ENCODE results near the gene KCNJ10. TPM values are rescaled to one million over a fixed set of nuclear protein-coding genes. Genes with fewer than 3 reads are reported as not detected.

The KCNJ10 gene
- total RNA-seq, 1 experiment from 2014 or later, result 0.68 TPM

DNA sequence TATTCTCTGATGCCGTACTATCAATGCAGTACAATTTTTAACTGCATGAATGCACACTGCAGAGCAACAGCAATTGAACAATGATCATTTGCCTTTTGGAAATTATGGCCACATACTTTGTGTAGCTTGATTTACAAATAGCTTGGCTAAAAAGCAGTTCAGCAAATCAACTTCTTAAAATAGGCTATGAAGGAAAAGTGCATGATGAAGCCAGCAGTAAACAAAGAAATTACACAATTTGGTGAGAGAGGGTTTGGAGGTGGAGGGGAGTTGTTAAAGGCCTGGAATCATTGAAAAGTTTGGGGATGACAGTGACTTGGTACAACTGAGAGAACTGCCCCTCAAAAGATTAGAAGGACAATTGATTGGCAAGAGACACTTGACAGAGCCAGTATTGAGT, 44.6 kb downstream of the KCNJ10 start:
- no peaks in the 10 kb centered on the region for H3K9me3 Mint-ChIP-seq (ENCODE audit: unreplicated experiment)
- H3K27me3 Mint-ChIP-seq (ENCODE audit: insufficient read depth, unreplicated experiment), result peaks cover 10% of the 10 kb centered on the region
- Histone ChIP-seq H3K36me3 (ENCODE audit: control insufficient read depth, insufficient read depth, low read length) (no peaks in the 10 kb centered on the region), H3K4me1 (peaks cover 3% of the 10 kb centered on the region), H3K27me3 (replicated peaks; ENCODE audit: control insufficient read depth, insufficient read depth, low read length) (no peaks in the 10 kb centered on the region), H3K4me3 (ENCODE audit: low read depth, low read length) (no peak overlapping the region), H3K9me3 (no peaks in the 10 kb centered on the region)
- BruUV-seq (replicated peaks), result no TSS peak
- ChIA-PET CTCF (no interaction called here), POLR2A (no interaction called here)
- no peak for DNase-seq
- H3K4me3 Mint-ChIP-seq (ENCODE audit: unreplicated experiment), result no peak overlapping the region
- peaks cover 3% of the 10 kb centered on the region for H3K4me1 Mint-ChIP-seq (ENCODE audit: low read depth, unreplicated experiment)
- TF ChIP-seq, protein P1, sequence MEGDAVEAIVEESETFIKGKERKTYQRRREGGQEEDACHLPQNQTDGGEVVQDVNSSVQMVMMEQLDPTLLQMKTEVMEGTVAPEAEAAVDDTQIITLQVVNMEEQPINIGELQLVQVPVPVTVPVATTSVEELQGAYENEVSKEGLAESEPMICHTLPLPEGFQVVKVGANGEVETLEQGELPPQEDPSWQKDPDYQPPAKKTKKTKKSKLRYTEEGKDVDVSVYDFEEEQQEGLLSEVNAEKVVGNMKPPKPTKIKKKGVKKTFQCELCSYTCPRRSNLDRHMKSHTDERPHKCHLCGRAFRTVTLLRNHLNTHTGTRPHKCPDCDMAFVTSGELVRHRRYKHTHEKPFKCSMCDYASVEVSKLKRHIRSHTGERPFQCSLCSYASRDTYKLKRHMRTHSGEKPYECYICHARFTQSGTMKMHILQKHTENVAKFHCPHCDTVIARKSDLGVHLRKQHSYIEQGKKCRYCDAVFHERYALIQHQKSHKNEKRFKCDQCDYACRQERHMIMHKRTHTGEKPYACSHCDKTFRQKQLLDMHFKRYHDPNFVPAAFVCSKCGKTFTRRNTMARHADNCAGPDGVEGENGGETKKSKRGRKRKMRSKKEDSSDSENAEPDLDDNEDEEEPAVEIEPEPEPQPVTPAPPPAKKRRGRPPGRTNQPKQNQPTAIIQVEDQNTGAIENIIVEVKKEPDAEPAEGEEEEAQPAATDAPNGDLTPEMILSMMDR (IDR thresholded peaks at IDR 0.05; ENCODE audit: insufficient read depth in 1 of 2, low read depth in 1 of 2, low read length in 1 of 2, severe bottlenecking in 1 of 2, unreplicated experiment in 1 of 2), result no peak
- intact Hi-C loops (cut with micrococcal nuclease; ENCODE audit: unreplicated experiment), result no loop called here
- no peaks in the 10 kb centered on the region for H3K36me3 Mint-ChIP-seq (ENCODE audit: insufficient read depth, unreplicated experiment)
- H3K27ac Mint-ChIP-seq (ENCODE audit: unreplicated experiment), result no peak overlapping the region

DNA sequence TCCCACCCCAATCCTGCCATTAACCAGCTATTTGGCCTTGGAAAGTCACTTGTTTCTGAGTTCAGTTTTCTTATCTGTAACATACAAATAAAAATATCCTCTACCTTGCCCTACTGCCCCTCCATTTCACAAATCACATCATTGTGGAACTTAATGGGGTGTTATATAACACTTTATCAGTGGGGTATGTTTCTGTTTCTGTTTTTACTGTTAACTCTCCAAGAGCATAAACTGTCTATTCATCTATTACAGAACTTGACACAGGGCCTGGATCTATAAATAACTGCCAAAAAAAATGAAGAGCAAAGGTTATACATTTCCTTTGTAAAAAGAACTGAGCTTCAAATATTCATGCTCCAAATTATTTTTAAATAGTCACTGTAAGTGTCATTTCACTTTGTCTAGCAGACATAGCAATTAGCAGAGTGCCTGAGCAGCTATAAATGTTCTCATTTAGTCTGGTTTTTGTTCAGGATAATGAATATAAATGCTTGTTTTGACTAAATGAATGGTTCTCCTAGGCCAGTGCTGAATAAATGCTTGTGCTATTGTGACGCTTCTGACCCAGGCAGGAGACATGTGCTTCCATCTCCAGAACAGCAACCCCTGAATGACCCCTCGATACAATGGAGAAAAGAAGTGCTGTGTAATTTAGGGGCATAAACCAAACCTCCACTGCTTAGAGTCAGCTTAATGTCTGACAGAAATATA, 45.6 kb downstream of the KCNJ10 start:
- DNase-seq, result no peak
- POLR2A ChIA-PET, result no interaction called here

DNA sequence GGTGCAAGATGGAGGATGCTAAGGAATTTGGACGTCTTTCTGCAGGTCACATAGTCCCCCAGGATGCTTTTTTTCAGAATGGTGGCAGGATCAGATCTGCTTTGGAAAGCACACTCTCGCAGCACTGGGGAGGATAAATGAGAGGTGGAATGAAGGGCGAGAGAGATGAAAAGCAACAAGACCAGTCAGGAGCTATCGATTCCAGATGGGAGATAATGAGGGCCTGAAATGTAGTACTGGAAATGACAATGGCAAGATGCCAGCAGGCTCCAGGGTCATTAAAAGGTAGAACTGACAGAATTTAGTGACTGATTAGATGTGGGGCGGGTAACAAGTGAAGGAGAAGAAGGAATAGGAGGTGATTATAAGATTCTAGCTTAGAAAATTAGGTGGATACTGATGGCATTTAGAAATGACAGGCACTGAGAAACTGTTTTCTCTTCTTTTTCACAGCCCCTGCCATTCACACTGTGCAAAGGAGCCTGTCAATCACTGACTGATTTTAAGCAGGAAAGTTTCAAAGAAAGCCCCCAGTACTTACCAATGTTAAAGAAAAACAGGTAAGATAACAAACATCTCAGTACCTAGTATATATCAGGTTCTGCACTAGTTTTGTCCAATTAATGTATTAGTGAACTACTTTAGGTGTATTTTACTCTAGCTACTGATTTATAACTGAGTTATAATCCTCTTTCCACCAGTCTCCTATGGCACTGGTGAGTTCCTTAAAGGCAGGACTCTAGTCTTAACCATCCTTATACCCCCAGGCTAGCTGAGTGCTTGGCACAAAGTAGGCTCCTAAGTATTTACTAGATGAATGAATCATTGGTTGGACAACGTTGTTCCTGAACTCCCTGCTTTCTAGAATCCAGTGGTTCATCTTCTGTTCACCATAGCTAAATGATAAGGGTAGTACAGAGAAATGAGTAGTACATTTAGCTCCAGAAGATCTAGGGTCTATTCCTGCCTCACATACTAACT, 47.3 kb downstream of the KCNJ10 start:
- CTCF ChIA-PET, result interaction anchor here (1.0 to 1.1 kb wide), 3 partner anchors 9 to 224 kb away, joined by 3 to 6 read pairs (median 4); partner anchors contain the start of gene PIGM
- peaks cover 13% of the 10 kb centered on the region for H3K27me3 Mint-ChIP-seq (ENCODE audit: insufficient read depth, unreplicated experiment)
- H3K4me3 Mint-ChIP-seq (ENCODE audit: unreplicated experiment), result no peak overlapping the region
- Histone ChIP-seq H3K9me3 (no peaks in the 10 kb centered on the region), H3K36me3 (ENCODE audit: control insufficient read depth, insufficient read depth, low read length) (no peaks in the 10 kb centered on the region), H3K4me3 (ENCODE audit: low read depth, low read length) (no peak overlapping the region), H3K27me3 (replicated peaks; ENCODE audit: control insufficient read depth, insufficient read depth, low read length) (no peaks in the 10 kb centered on the region; the same call in 1 of the 2 replicates), H3K4me1 (no peaks in the 10 kb centered on the region)
- TF ChIP-seq, protein P1 (IDR thresholded peaks at IDR 0.05; ENCODE audit: insufficient read depth in 1 of 2, low read depth in 1 of 2, low read length in 1 of 2, severe bottlenecking in 1 of 2, unreplicated experiment in 1 of 2), result no peak
- intact Hi-C loops (cut with micrococcal nuclease; ENCODE audit: unreplicated experiment), result no loop called here
- no peaks in the 10 kb centered on the region for H3K9me3 Mint-ChIP-seq (ENCODE audit: unreplicated experiment)
- peaks cover 7% of the 10 kb centered on the region for H3K4me1 Mint-ChIP-seq (ENCODE audit: low read depth, unreplicated experiment)
- no peak overlapping the region for H3K27ac Mint-ChIP-seq (ENCODE audit: unreplicated experiment)
- BruUV-seq (replicated peaks), result no TSS peak
- no peak for DNase-seq
- POLR2A ChIA-PET, result no interaction called here
- no peaks in the 10 kb centered on the region for H3K36me3 Mint-ChIP-seq (ENCODE audit: insufficient read depth, unreplicated experiment)

More for the DNA sequence above, 45.6 kb downstream of the KCNJ10 start:
- H3K9me3 ChIP-seq, result no peaks in the 10 kb centered on the region
- peaks cover 10% of the 10 kb centered on the region for H3K27me3 Mint-ChIP-seq (ENCODE audit: insufficient read depth, unreplicated experiment)
- no peaks in the 10 kb centered on the region for H3K36me3 Mint-ChIP-seq (ENCODE audit: insufficient read depth, unreplicated experiment)
- no peaks in the 10 kb centered on the region for H3K36me3 ChIP-seq (ENCODE audit: control insufficient read depth, insufficient read depth, low read length)
- H3K27ac Mint-ChIP-seq (ENCODE audit: unreplicated experiment), result no peak overlapping the region
- CTCF ChIA-PET, result interaction anchor here (0.6 kb wide), 1 partner anchor 9 kb away, joined by 3 read pairs; no protein-coding TSS in a partner anchor
- TF ChIP-seq, protein P1 (IDR thresholded peaks at IDR 0.05; ENCODE audit: insufficient read depth in 1 of 2, low read depth in 1 of 2, low read length in 1 of 2, severe bottlenecking in 1 of 2, unreplicated experiment in 1 of 2), result no peak
- no peaks in the 10 kb centered on the region for H3K4me1 Mint-ChIP-seq (ENCODE audit: low read depth, unreplicated experiment)
- intact Hi-C loops (cut with micrococcal nuclease; ENCODE audit: unreplicated experiment), result no loop called here
- H3K9me3 Mint-ChIP-seq (ENCODE audit: unreplicated experiment), result no peaks in the 10 kb centered on the region
- H3K4me3 ChIP-seq (ENCODE audit: low read depth, low read length), result no peak overlapping the region
- H3K27me3 ChIP-seq (replicated peaks; ENCODE audit: control insufficient read depth, insufficient read depth, low read length), result no peaks in the 10 kb centered on the region
- H3K4me3 Mint-ChIP-seq (ENCODE audit: unreplicated experiment), result no peak overlapping the region
- BruUV-seq (replicated peaks), result no TSS peak
- H3K4me1 ChIP-seq, result no peaks in the 10 kb centered on the region
